H1 (cell line): ENCODE data around the gene CEP83. TPM values are rescaled to one million over a fixed set of nuclear protein-coding genes. Genes with fewer than 3 reads are reported as not detected.

Experiments used
- CTCF ChIA-PET: fragments of 300-600 bp; sonication (Branson Sonifier 250); formaldehyde crosslinking; loops from one replicate; lab custom pipeline; 2021; ENCODE audit not compliant: partially characterized antibody; lab: Charles Lee
- POLR2A ChIA-PET: fragments of 300-600 bp; sonication (Branson Sonifier 250); formaldehyde crosslinking; loops from one replicate; lab custom pipeline; 2021; ENCODE audit warnings: inconsistent platforms; ENCODE audit not compliant: partially characterized antibody; lab: Charles Lee
- DNase-seq, 2 experiments: peaks; one replicate each; pipeline versions ENCODE4 v3.0.0 to v3.0.0-alpha.2; 2010 to 2022; ENCODE audit warnings: low spot score in 2 of 2, low read depth in 1 of 2, mixed read lengths in 1 of 2
- FAIRE-seq: peaks from 2 replicates; lab custom pipeline; 2011; peaks lifted over from hg19 to GRCh38; lab: Jason Lieb, UNC
- H2AFZ ChIP-seq: 2 replicates; pipeline ENCODE4 v1.8.1; 2012; ENCODE audit warnings: low read length, inconsistent platforms
- H2AK5ac ChIP-seq: 2 replicates; pipeline ENCODE4 v1.6.1; 2013; ENCODE audit warnings: low read depth, low read length
- H2BK120ac ChIP-seq: replicated peaks from 2 replicates; pipeline ENCODE3; 2013; ENCODE audit warnings: low read depth, low read length, inconsistent platforms
- H2BK12ac ChIP-seq: 2 replicates; pipeline ENCODE4 v1.6.1; 2013; ENCODE audit warnings: low read depth, low read length
- H2BK15ac ChIP-seq: 2 replicates; pipeline ENCODE4 v1.6.1; 2013; ENCODE audit warnings: low read length
- H2BK20ac ChIP-seq: 2 replicates; pipeline ENCODE4 v1.6.1; 2013; ENCODE audit warnings: low read length
- H2BK5ac ChIP-seq: 2 replicates; pipeline ENCODE4 v1.6.1; 2013; ENCODE audit warnings: low read depth, low read length
- H3K14ac ChIP-seq: 2 replicates; pipeline ENCODE4 v1.6.1; 2013; ENCODE audit warnings: inconsistent platforms; ENCODE audit not compliant: insufficient read length
- H3K18ac ChIP-seq: 2 replicates; pipeline ENCODE4 v1.6.1; 2013; ENCODE audit warnings: low read length; ENCODE audit errors: extremely low read depth
- H3K23ac ChIP-seq: 2 replicates; pipeline ENCODE4 v1.6.1; 2013; ENCODE audit warnings: inconsistent platforms; ENCODE audit not compliant: insufficient read length
- H3K23me2 ChIP-seq: 2 replicates; pipeline ENCODE4 v1.6.1; 2013; ENCODE audit warnings: low read depth, low read length
- H3K27ac ChIP-seq: 2 replicates; pipeline ENCODE4 v1.6.1; 2011; ENCODE audit warnings: low read depth, low read length, inconsistent platforms
- H3K27me3 ChIP-seq, 4 experiments: replicated peaks in 1 of 4; 1 replicate in 1 of 4; 2 replicates in 3 of 4; pipeline versions ENCODE4 v1.6.1 to v1.8.1; 2011 to 2013; ENCODE audit warnings: low read length in 3 of 4, mild to moderate bottlenecking in 3 of 4, inconsistent platforms in 2 of 4, mixed read lengths in 2 of 4, moderate library complexity in 1 of 4; ENCODE audit not compliant: control insufficient read depth in 3 of 4, insufficient read depth in 3 of 4; ENCODE audit errors: extremely low read depth in 1 of 4
- H3K36me3 ChIP-seq, 4 experiments: 2 replicates each; pipeline versions ENCODE4 v1.6.1 to v1.8.1; 2011 to 2013; ENCODE audit warnings: mild to moderate bottlenecking in 4 of 4, low read length in 3 of 4, moderate library complexity in 2 of 4, control low read depth in 1 of 4, inconsistent platforms in 1 of 4; ENCODE audit not compliant: insufficient read depth in 4 of 4, control insufficient read depth in 2 of 4
- H3K4ac ChIP-seq: replicated peaks from 2 replicates; pipeline ENCODE3; 2013; ENCODE audit warnings: low read length, low read depth, mixed read lengths, inconsistent platforms; ENCODE audit not compliant: insufficient read length
- H3K4me1 ChIP-seq, 4 experiments: replicated peaks in 1 of 4; 1 replicate in 1 of 4; 2 replicates in 3 of 4; pipeline versions ENCODE4 v1.6.1 to v1.8.1; 2011 to 2013; ENCODE audit warnings: low read length in 3 of 4, inconsistent platforms in 2 of 4, mixed read lengths in 1 of 4; ENCODE audit not compliant: insufficient read depth in 4 of 4, control insufficient read depth in 3 of 4
- H3K4me2 ChIP-seq, 2 experiments: 2 replicates each; pipeline versions ENCODE4 v1.6.1 to v1.8.1; 2011 to 2013; ENCODE audit warnings: low read depth in 2 of 2, low read length in 2 of 2, control low read depth in 1 of 2, inconsistent platforms in 1 of 2, mild to moderate bottlenecking in 1 of 2; ENCODE audit not compliant: insufficient read depth in 1 of 2
- H3K4me3 ChIP-seq, 4 experiments: fragments of 200-600, 300-600 bp in 1 of 4; sonication (generic), shearing (Covaris generic), sonication (Bioruptor Twin) in 1 of 4; 2 replicates each; pipeline versions ENCODE4 v1.5.1 to v1.8.1; 2011 to 2016; ENCODE audit warnings: low read length in 4 of 4, low read depth in 3 of 4, control low read depth in 2 of 4, inconsistent platforms in 2 of 4, mild to moderate bottlenecking in 2 of 4, mixed read lengths in 1 of 4, moderate library complexity in 1 of 4; ENCODE audit not compliant: insufficient read depth in 2 of 4; ENCODE audit errors: extremely low read depth in 1 of 4
- H3K56ac ChIP-seq: replicated peaks from 2 replicates; pipeline ENCODE3; 2013; ENCODE audit warnings: low read depth, mild to moderate bottlenecking, mixed read lengths, low read length, inconsistent platforms; ENCODE audit not compliant: insufficient read length
- H3K79me1 ChIP-seq: 2 replicates; pipeline ENCODE4 v1.6.1; 2013; ENCODE audit warnings: low read depth, low read length, control low read depth
- H3K79me2 ChIP-seq, 2 experiments: 2 replicates each; pipeline versions ENCODE4 v1.6.1 to v1.8.1; 2012 to 2013; ENCODE audit warnings: low read length in 2 of 2, mild to moderate bottlenecking in 2 of 2, inconsistent platforms in 1 of 2; ENCODE audit not compliant: insufficient read depth in 2 of 2, control insufficient read depth in 1 of 2
- H3K9ac ChIP-seq, 4 experiments: replicated peaks in 1 of 4; 1 replicate in 1 of 4; 2 replicates in 3 of 4; pipeline versions ENCODE4 v1.6.1 to v1.8.1; 2011 to 2013; ENCODE audit warnings: low read depth in 3 of 4, low read length in 3 of 4, control low read depth in 2 of 4, mild to moderate bottlenecking in 2 of 4, moderate library complexity in 2 of 4, inconsistent platforms in 1 of 4; ENCODE audit errors: extremely low read depth in 1 of 4
- H3K9me3 ChIP-seq, 2 experiments: 2 replicates each; pipeline versions ENCODE4 v1.6.1 to v1.8.1; 2012 to 2013; ENCODE audit warnings: mild to moderate bottlenecking in 2 of 2, moderate library complexity in 2 of 2, control low read depth in 1 of 2, inconsistent platforms in 1 of 2, low read depth in 1 of 2, low read length in 1 of 2, mixed read lengths in 1 of 2; ENCODE audit not compliant: insufficient read depth in 2 of 2
- H4K20me1 ChIP-seq, 2 experiments: replicated peaks in 1 of 2; 2 replicates each; pipeline versions ENCODE3 to v1.8.1; 2011 to 2013; ENCODE audit warnings: inconsistent platforms in 2 of 2, low read length in 2 of 2, mild to moderate bottlenecking in 1 of 2; ENCODE audit not compliant: insufficient read depth in 2 of 2, control insufficient read depth in 1 of 2
- H4K5ac ChIP-seq: 2 replicates; pipeline ENCODE4 v1.6.1; 2013; ENCODE audit warnings: low read length, low read depth, mixed read lengths, inconsistent platforms; ENCODE audit not compliant: insufficient read length
- H4K8ac ChIP-seq: 2 replicates; pipeline ENCODE4 v1.8.0; 2013; ENCODE audit warnings: mild to moderate bottlenecking, moderate library complexity, low read length, inconsistent platforms; ENCODE audit not compliant: insufficient read depth; ENCODE audit errors: extremely low read depth
- H4K91ac ChIP-seq: replicated peaks from 2 replicates; pipeline ENCODE3; 2013; ENCODE audit warnings: low read length, mixed read lengths, inconsistent platforms; ENCODE audit not compliant: insufficient read length
- CBX8 ChIP-seq: fragments of 300-800, 300-1000 bp; sonication (generic); IDR thresholded peaks from 2 replicates; pipeline ENCODE4 v1.7.1; 2016; ENCODE audit warnings: low read depth, low read length, borderline replicate concordance
- SIX5 ChIP-seq: IDR thresholded peaks from 2 replicates; pipeline ENCODE4 v1.6.1; 2011; ENCODE audit warnings: mild to moderate bottlenecking, low read depth, low read length
- TCF12 ChIP-seq: IDR thresholded peaks from 2 replicates; pipeline ENCODE4 v1.6.1; 2011; ENCODE audit warnings: low read depth, mild to moderate bottlenecking, low read length
- WGBS, 2 experiments: shearing (Covaris generic) in 1 of 2; methylation state at CpG; one replicate each; pipeline versions ENCODE4 v1.1.6 to v1.1.7; 2013 to 2015; ENCODE audit warnings: low lambda C conversion rate in 2 of 2, mixed read lengths in 2 of 2, inconsistent platforms in 1 of 2, low coverage in 1 of 2, missing lambda C conversion rate in 1 of 2; ENCODE audit not compliant: insufficient replicate concordance in 2 of 2, insufficient coverage in 1 of 2, insufficient read length in 1 of 2; ENCODE audit errors: extremely low coverage in 1 of 2, missing lambda C conversion rate in 1 of 2; 5-methylcytosine and 5-hydroxymethylcytosine counted together
- polyA plus RNA-seq, 7 experiments: library from polyadenylated mRNA; depleted of rRNA in 3 of 7; stranded (reverse) in 5 of 7; unstranded in 2 of 7; fragments of >200 nt in 5 of 7; fragments of 200-250 nt in 2 of 7; gene quantifications; 1 replicate in 5 of 7; 2 replicates in 1 of 7; 4 replicates in 1 of 7; pipeline versions ENCODE4 v1.2.1 to v1.2.3, GENCODE V29; 2011 to 2013; ENCODE audit warnings: missing spikeins in 2 of 7, mixed read lengths in 2 of 7
- total RNA-seq: library from RNA; stranded (reverse); fragmentation: NEBNext Ultra II Directional; extraction: Animal tissue kit (Norgen Biotek cat#: 25700); gene quantifications from 2 replicates; pipeline ENCODE4 v1.2.1, GENCODE V29; 2021

Gene CEP83
- total and polyA plus RNA-seq, 2 of the 8 experiments (the other 6 are each of a cell fraction or from before 2014, with no cell fraction given): 6.0 to 25.8 TPM

DNA sequence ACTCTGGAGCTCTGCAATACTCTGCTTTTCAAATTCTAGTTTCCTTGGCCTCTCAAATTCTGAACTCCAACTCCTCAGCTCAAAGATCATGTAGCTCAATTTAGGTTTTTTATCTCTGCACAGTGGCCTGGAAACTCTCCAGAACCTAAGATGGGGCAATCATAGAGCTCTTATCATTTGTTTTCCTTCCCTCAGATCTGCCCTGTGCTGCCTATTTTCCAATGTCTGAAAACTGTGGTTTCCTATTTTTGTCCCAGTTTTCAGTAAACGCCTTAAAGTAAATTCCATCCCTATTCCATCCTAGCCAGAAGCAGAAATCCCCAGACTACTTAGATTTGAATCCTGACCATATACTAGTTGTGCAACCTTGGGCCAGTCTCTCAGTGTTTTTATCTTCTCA is 73.2 kb downstream of the CEP83 start:
- no peak overlapping the region for H3K14ac ChIP-seq
- TF ChIP-seq SIX5 (no peak), CBX8 (no peak), TCF12 (no peak)
- TF ChIP-seq, all 59 proteins: peak for 0
- H3K9me3 ChIP-seq: no peaks in the 10 kb centered on the region
- H3K18ac ChIP-seq: no peak overlapping the region
- no peak overlapping the region for H3K4ac ChIP-seq
- H3K4me1 ChIP-seq: peaks cover 0 to 8% (median 3%) of the 10 kb centered on the region in 4 experiments; a peak in 5 of 7 replicates
- H3K4me2 ChIP-seq: no peak overlapping the region
- no peak overlapping the region for H2BK15ac ChIP-seq
- no peak overlapping the region for H3K27ac ChIP-seq
- no peak overlapping the region for H2BK20ac ChIP-seq
- no peak overlapping the region for H2BK5ac ChIP-seq
- H3K36me3 ChIP-seq: peaks cover 4 to 10% (median 6%) of the 10 kb centered on the region in 4 experiments; a peak in 6 of 8 replicates
- no peaks in the 10 kb centered on the region for H4K20me1 ChIP-seq
- H2BK12ac ChIP-seq: no peak overlapping the region
- DNase-seq: no peak
- 78% methylated on average over 1 of the region's 1 CpG; no CpG with 5 or more reads in 1 of the 2 experiments for WGBS, 2 experiments
- ChIA-PET CTCF (interaction anchor here (1.5 kb wide), 1 partner anchor 13 kb away, joined by 3 read pairs; no protein-coding TSS in a partner anchor), POLR2A (no interaction called here)
- H4K8ac ChIP-seq: no peak overlapping the region
- no peak for FAIRE-seq
- H3K56ac ChIP-seq: no peak overlapping the region
- H3K4me3 ChIP-seq: no peak overlapping the region
- no peak overlapping the region for H3K9ac ChIP-seq
- no peaks in the 10 kb centered on the region for H3K79me1 ChIP-seq
- H2AFZ ChIP-seq: no peak overlapping the region
- H3K27me3 ChIP-seq: no peaks in the 10 kb centered on the region
- no peak overlapping the region for H2BK120ac ChIP-seq
- H2AK5ac ChIP-seq: no peak overlapping the region
- no peak overlapping the region for H4K91ac ChIP-seq
- H3K79me2 ChIP-seq: no peaks in the 10 kb centered on the region
- no peak overlapping the region for H3K23ac ChIP-seq
- no peak overlapping the region for H4K5ac ChIP-seq
- no peaks in the 10 kb centered on the region for H3K23me2 ChIP-seq
